AG09319 (cell line): ENCODE results near the gene TOX2.

ENCODE experiments used
- DNase-seq: peaks from one replicate; pipeline ENCODE4 v3.0.0-alpha.2; 2010; ENCODE audit warnings: low read depth; ENCODE audit errors: extremely low read depth
- CTCF ChIP-seq: IDR thresholded peaks from 2 replicates; pipeline ENCODE4 v1.5.1; 2011; ENCODE audit warnings: low read depth, mild to moderate bottlenecking, inconsistent platforms, low read length, moderate library complexity

The TOX2 gene, protein sequence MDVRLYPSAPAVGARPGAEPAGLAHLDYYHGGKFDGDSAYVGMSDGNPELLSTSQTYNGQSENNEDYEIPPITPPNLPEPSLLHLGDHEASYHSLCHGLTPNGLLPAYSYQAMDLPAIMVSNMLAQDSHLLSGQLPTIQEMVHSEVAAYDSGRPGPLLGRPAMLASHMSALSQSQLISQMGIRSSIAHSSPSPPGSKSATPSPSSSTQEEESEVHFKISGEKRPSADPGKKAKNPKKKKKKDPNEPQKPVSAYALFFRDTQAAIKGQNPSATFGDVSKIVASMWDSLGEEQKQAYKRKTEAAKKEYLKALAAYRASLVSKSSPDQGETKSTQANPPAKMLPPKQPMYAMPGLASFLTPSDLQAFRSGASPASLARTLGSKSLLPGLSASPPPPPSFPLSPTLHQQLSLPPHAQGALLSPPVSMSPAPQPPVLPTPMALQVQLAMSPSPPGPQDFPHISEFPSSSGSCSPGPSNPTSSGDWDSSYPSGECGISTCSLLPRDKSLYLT

GRCh38 chr20:43914311-43915210 is at the start of gene TOX2:
TSS of gene TOX2 (plus strand) at chr20:43914852. CDS start at chr20:43914892, 40 bp downstream.
- DNase-seq, result no peak
- TF ChIP-seq CTCF, result no peak

- no peak for DNase-seq
- TF ChIP-seq CTCF, result no peak
Measured at GRCh38 chr20:43868091-43868490, 46.6 kb upstream of the TOX2 start.

- TF ChIP-seq CTCF, result no peak
- peak; percentile 27 for DNase-seq
Measured at GRCh38 chr20:43870484-43870883, 44.2 kb upstream of the TOX2 start.

DNA sequence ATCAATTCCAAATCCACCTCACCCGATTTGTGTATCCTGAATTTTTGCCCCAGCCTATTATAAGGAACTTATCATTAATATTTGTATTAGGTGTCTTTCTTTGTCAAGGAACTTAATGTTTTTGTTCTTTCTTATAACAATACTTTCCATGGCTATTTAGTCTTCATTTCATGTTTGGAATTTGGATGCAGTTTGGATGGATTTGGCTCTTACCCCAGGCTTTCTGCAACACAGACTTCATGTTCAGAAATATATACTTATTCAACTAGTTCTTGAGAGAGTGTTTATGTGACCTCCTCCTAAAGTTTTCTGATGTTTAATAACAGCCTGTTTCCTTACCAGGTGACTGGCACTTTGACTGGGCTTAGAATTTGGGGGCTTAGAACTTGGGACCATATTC is 35.9 kb upstream of the TOX2 start:
- DNase-seq, result no peak
- no peak for TF ChIP-seq CTCF

DNA sequence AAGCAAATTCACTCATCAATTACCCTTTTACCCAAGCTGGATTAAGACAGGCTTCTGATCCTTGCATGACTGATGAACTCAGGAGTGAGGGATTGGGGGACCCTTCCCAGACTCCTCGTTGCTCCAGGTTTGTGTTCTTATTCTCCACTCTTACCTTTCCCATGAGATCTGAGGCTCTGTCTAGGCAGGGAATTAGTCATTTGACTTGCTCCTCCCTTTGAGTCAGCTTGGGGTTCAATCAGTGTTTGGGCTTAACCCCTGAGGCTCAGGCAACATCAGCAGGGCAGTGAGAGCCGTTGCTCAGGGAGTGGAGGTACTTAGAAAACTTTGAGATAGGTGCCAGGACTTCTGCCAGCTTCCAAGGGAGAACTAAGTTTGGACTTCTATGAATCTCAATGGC is 20.7 kb upstream of the TOX2 start:
- TF ChIP-seq CTCF, result no peak
- DNase-seq, result no peak

DNA sequence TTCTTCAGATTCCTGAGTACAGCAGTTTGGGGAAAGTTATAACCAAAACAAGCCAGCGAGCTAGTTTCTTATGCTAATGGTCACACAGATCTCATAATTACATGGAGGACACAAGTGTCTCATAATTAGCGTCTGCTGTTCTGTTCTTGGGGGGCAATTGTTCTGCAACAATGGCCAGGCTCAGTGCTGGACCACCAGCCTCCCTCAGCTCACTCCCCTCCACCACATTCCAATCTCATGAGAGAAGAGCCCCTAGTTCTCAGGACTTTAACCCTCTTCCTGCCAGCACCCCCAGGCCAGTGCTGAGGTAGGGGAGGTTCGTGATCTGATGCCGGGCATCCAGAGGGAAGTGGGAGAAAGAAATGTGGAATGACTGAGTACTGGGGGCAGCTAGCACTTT is 20.2 kb upstream of the TOX2 start:
- DNase-seq, result no peak
- TF ChIP-seq CTCF, result no peak

DNA sequence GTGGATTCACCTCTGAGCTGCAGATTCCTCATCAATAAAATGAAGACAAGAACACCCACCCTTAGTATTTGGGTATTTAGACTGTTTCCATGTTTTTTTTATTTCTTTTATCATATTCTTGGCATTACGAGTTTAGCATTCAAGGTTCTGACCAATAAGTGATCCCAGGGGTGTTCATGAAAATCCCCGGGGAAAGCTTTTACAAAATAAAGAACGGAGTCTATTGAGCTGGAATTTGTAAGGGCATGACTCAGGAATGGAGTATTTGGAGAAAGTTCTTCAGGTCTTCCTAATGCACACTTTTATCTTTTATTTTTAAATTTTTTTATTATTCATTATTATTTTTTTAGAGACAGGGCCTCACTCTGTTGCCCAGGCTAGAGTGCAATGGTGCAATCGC is 19.4 kb upstream of the TOX2 start:
- TF ChIP-seq CTCF, result no peak
- no peak for DNase-seq
